Stomach (tissue), 4 donors: ENCODE measurements around the gene EGLN2.

Experiments
- EP300 ChIP-seq: sonication (generic); formaldehyde crosslinking; IDR thresholded peaks from one replicate; pipeline ENCODE4 v1.6.1; 2017; ENCODE audit warnings: antibody characterized with exemption
- TF ChIP-seq, protein P1 (sequence below), 7 experiments: fragments of 450-650 bp in 4 of 7; fragments of 200-600 bp in 3 of 7; sonication (generic) in 3 of 7; IDR thresholded peaks; one replicate each; pipeline ENCODE4 v1.5.1; 2016 to 2019; ENCODE audit warnings: antibody characterized with exemption in 7 of 7, control low read depth in 2 of 7, mild to moderate bottlenecking in 1 of 7

DNA sequence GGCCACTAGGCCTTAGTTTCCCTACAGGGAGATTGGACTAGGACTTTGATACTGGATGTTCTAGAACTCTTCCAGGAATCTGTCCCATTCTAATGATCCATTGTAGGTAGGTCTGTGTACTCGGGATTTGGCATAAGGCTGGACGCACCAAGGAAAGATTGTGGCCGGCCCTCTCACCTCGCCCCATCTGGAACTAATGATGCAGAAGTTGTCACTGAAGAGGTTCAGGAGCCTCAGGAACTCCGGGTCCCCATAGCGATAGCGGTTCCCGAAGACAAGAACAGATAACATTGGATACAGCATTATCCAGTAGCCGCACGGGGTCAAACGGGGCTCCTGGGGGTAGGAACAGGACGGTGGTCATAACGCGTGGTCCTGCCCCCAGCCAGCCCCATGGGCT is 11.2 kb downstream of the EGLN2 start:
- no peak for TF ChIP-seq EP300
- TF ChIP-seq, protein P1, sequence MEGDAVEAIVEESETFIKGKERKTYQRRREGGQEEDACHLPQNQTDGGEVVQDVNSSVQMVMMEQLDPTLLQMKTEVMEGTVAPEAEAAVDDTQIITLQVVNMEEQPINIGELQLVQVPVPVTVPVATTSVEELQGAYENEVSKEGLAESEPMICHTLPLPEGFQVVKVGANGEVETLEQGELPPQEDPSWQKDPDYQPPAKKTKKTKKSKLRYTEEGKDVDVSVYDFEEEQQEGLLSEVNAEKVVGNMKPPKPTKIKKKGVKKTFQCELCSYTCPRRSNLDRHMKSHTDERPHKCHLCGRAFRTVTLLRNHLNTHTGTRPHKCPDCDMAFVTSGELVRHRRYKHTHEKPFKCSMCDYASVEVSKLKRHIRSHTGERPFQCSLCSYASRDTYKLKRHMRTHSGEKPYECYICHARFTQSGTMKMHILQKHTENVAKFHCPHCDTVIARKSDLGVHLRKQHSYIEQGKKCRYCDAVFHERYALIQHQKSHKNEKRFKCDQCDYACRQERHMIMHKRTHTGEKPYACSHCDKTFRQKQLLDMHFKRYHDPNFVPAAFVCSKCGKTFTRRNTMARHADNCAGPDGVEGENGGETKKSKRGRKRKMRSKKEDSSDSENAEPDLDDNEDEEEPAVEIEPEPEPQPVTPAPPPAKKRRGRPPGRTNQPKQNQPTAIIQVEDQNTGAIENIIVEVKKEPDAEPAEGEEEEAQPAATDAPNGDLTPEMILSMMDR (IDR thresholded peaks at IDR 0.05), result no peak
